Activated gamma-delta T cell treated with anti-CD3 and anti-CD28 coated beads, Interleukin-2, amount 50 U/mL, for 16 hours (primary cell): Measurements from ENCODE around the gene TBC1D8.

Experiments
- DNase-seq: peaks from one replicate; pipeline ENCODE4 v3.0.0-alpha.2; 2020; ENCODE audit warnings: low read depth

The TBC1D8 gene

GRCh38 chr2:100998235-100998573, 153.0 kb downstream of the TBC1D8 start:
- no peak for DNase-seq

- DNase-seq: no peak
These were observed 153.5 kb downstream of the TBC1D8 start for GRCh38 chr2:100997509-100998234.

GRCh38 chr2:100995309-100996075, 155.7 kb downstream of the TBC1D8 start:
- DNase-seq: no peak

- DNase-seq: no peak
These were observed 157.9 kb downstream of the TBC1D8 start for GRCh38 chr2:100993294-100993693.

GRCh38 chr2:100992262-100992661, 158.9 kb downstream of the TBC1D8 start:
- no peak for DNase-seq

- DNase-seq: no peak
These were observed 159.8 kb downstream of the TBC1D8 start for GRCh38 chr2:100991404-100991773.

- no peak for DNase-seq
These were observed 160.4 kb downstream of the TBC1D8 start for GRCh38 chr2:100990650-100991403.

GRCh38 chr2:100990166-100990565, 161.0 kb downstream of the TBC1D8 start:
- DNase-seq: no peak

- DNase-seq: no peak
These were observed 161.5 kb downstream of the TBC1D8 start for GRCh38 chr2:100989666-100990065.

- DNase-seq: no peak
These were observed 162.4 kb downstream of the TBC1D8 start for GRCh38 chr2:100988630-100989417.

- no peak for DNase-seq
These were observed 163.2 kb downstream of the TBC1D8 start for GRCh38 chr2:100987974-100988373.

- DNase-seq: no peak
These were observed 163.6 kb downstream of the TBC1D8 start for GRCh38 chr2:100987536-100987935.

GRCh38 chr2:100986157-100986556, 165.0 kb downstream of the TBC1D8 start:
- DNase-seq: no peak

GRCh38 chr2:100984892-100985307, 166.3 kb downstream of the TBC1D8 start:
- DNase-seq: peak; percentile 58

- no peak for DNase-seq
These were observed 167.4 kb downstream of the TBC1D8 start for GRCh38 chr2:100983684-100984310.

- DNase-seq: no peak
These were observed 168.0 kb downstream of the TBC1D8 start for GRCh38 chr2:100983201-100983600.

GRCh38 chr2:100982431-100982861, 168.7 kb downstream of the TBC1D8 start:
- DNase-seq: no peak

GRCh38 chr2:100981011-100981410, 170.2 kb downstream of the TBC1D8 start:
- DNase-seq: no peak

- DNase-seq: no peak
These were observed 171.1 kb downstream of the TBC1D8 start for GRCh38 chr2:100980046-100980445.

- DNase-seq: no peak
These were observed 172.5 kb downstream of the TBC1D8 start for GRCh38 chr2:100978582-100979191.

GRCh38 chr2:100977511-100977910, 173.7 kb downstream of the TBC1D8 start:
- DNase-seq: no peak
